DND-41 (cell line): Measurements from ENCODE around the gene FLII.

Experiments used
- ATAC-seq: fragments of 200-7000 bp; cut with Tn5 transposase; 3 replicates; pipeline ENCODE4 v1.9.1; 2021; ENCODE audit warnings: low read depth; ENCODE audit not compliant: insufficient read depth
- DNase-seq: peaks from one replicate; pipeline ENCODE4 v3.0.0-alpha.2; 2020
- H2AFZ ChIP-seq: 2 replicates; pipeline ENCODE4 v1.6.0; 2012; ENCODE audit warnings: low read depth, low read length
- H3K27ac ChIP-seq: 2 replicates; pipeline ENCODE4 v1.5.1; 2012; ENCODE audit warnings: low read length, inconsistent platforms
- H3K27me3 ChIP-seq: fragments of 200-600 bp; sonication (generic); 2 replicates; pipeline ENCODE4 v1.6.0; 2012; ENCODE audit warnings: low read length, mild to moderate bottlenecking, inconsistent platforms; ENCODE audit not compliant: insufficient read depth, poor library complexity
- H3K36me3 ChIP-seq: 2 replicates; pipeline ENCODE4 v1.5.1; 2012; ENCODE audit warnings: low read length, inconsistent platforms; ENCODE audit not compliant: insufficient read depth
- H3K4me1 ChIP-seq: 2 replicates; pipeline ENCODE4 v1.5.1; 2012; ENCODE audit warnings: mild to moderate bottlenecking, low read length; ENCODE audit not compliant: insufficient read depth
- H3K4me2 ChIP-seq: 2 replicates; pipeline ENCODE4 v1.6.0; 2012; ENCODE audit warnings: mild to moderate bottlenecking, moderate library complexity, low read length, inconsistent platforms; ENCODE audit not compliant: insufficient read depth
- H3K4me3 ChIP-seq, 2 experiments: fragments of 200-600 bp in 1 of 2; shearing (Covaris generic) in 1 of 2; 2 replicates each; pipeline ENCODE4 v1.5.1; 2012 to 2016; ENCODE audit warnings: inconsistent platforms in 2 of 2, low read length in 2 of 2, mild to moderate bottlenecking in 2 of 2, low read depth in 1 of 2, moderate library complexity in 1 of 2
- H3K79me2 ChIP-seq: 2 replicates; pipeline ENCODE4 v1.6.0; 2012; ENCODE audit warnings: low read length, inconsistent platforms; ENCODE audit not compliant: insufficient read depth
- H3K9ac ChIP-seq: 2 replicates; pipeline ENCODE4 v1.6.0; 2012; ENCODE audit warnings: low read depth, mild to moderate bottlenecking, inconsistent platforms, low read length, moderate library complexity
- H3K9me3 ChIP-seq: 2 replicates; pipeline ENCODE4 v1.5.1; 2012; ENCODE audit warnings: low read length, moderate library complexity, mild to moderate bottlenecking, inconsistent platforms; ENCODE audit not compliant: insufficient read depth, severe bottlenecking
- H4K20me1 ChIP-seq: 2 replicates; pipeline ENCODE4 v1.6.0; 2012; ENCODE audit warnings: low read length; ENCODE audit not compliant: insufficient read depth
- CTCF ChIP-seq: IDR thresholded peaks from 2 replicates; pipeline ENCODE4 v1.5.1; 2012; ENCODE audit warnings: borderline replicate concordance, low read length, moderate library complexity, mild to moderate bottlenecking; ENCODE audit not compliant: poor library complexity, severe bottlenecking; ENCODE audit errors: extremely low read depth
- EZH2 ChIP-seq: IDR thresholded peaks from 3 replicates; pipeline ENCODE4 v1.6.1; 2012; ENCODE audit warnings: borderline replicate concordance, low read depth, mild to moderate bottlenecking, moderate library complexity, low read length, inconsistent platforms; ENCODE audit not compliant: severe bottlenecking

FLII gene

GRCh38 chr17:18259621-18260331, 1.2 kb upstream of the FLII start:
- Histone ChIP-seq H3K27ac (peak overlapping the region; percentile 68), H4K20me1 (peaks cover 31% of the 10 kb centered on the region)

GRCh38 chr17:18257982-18258355, 569 bp downstream of the FLII start:
- peak; percentile 50 for DNase-seq
- H3K9ac ChIP-seq: peak overlapping the region; percentile 92
- TF ChIP-seq EZH2: no peak
- peak; percentile 11 for TF ChIP-seq CTCF
- H4K20me1 ChIP-seq: peaks cover 42% of the 10 kb centered on the region; the same call in 1 of the 2 replicates
- H3K9me3 ChIP-seq: no peaks in the 10 kb centered on the region
- no peaks in the 10 kb centered on the region for H3K27me3 ChIP-seq
- H3K79me2 ChIP-seq: peaks cover 47% of the 10 kb centered on the region
- peak overlapping the region; percentile 70 to 74 for H3K4me3 ChIP-seq
- H3K4me1 ChIP-seq: peaks cover 57% of the 10 kb centered on the region
- peak; percentile 49 for ATAC-seq
- peaks cover 44% of the 10 kb centered on the region for H3K36me3 ChIP-seq
- peak overlapping the region; percentile 91 for H3K4me2 ChIP-seq
- peak overlapping the region; percentile 93 for H2AFZ ChIP-seq
- H3K27ac ChIP-seq: peak overlapping the region; percentile 81

More at GRCh38 chr17:18259621-18260331, 1.2 kb upstream of the FLII start:
- TF ChIP-seq CTCF (no peak), EZH2 (no peak)
- Histone ChIP-seq H3K79me2 (peaks cover 47% of the 10 kb centered on the region), H3K4me1 (peaks cover 57% of the 10 kb centered on the region), H3K36me3 (peaks cover 44% of the 10 kb centered on the region), H3K9me3 (no peaks in the 10 kb centered on the region), H3K4me3 (peak overlapping the region; percentile 49 to 83; a peak in 3 of 4 replicates), H2AFZ (peak overlapping the region; percentile 89), H3K9ac (peak overlapping the region; percentile 68), H3K4me2 (peak overlapping the region; percentile 86), H3K27me3 (no peaks in the 10 kb centered on the region)
- DNase-seq: no peak
- no peak for ATAC-seq

- Histone ChIP-seq H3K36me3 (peaks cover 45% of the 10 kb centered on the region), H4K20me1 (peaks cover 42% of the 10 kb centered on the region; the same call in 1 of the 2 replicates), H3K4me3 (peak overlapping the region; percentile 70 to 74), H3K79me2 (peaks cover 46% of the 10 kb centered on the region), H3K9me3 (no peaks in the 10 kb centered on the region), H2AFZ (peak overlapping the region; percentile 93), H3K4me1 (peaks cover 54% of the 10 kb centered on the region), H3K27ac (peak overlapping the region; percentile 81), H3K27me3 (no peaks in the 10 kb centered on the region), H3K9ac (peak overlapping the region; percentile 92), H3K4me2 (peak overlapping the region; percentile 91)
- TF ChIP-seq EZH2 (no peak), CTCF (no peak)
- peak; percentile 0; the same call in 1 of the 3 replicates for ATAC-seq
- DNase-seq: no peak
Observed at GRCh38 chr17:18257268-18257981, 1.1 kb downstream of the FLII start.
